NCI-H2171 (cell line): ENCODE results near the gene SPIN1.

ENCODE experiments used
- DNase-seq: peaks from one replicate; lab custom pipeline; 2025; lab: John Stamatoyannopoulos, UW

The SPIN1 gene

DNA sequence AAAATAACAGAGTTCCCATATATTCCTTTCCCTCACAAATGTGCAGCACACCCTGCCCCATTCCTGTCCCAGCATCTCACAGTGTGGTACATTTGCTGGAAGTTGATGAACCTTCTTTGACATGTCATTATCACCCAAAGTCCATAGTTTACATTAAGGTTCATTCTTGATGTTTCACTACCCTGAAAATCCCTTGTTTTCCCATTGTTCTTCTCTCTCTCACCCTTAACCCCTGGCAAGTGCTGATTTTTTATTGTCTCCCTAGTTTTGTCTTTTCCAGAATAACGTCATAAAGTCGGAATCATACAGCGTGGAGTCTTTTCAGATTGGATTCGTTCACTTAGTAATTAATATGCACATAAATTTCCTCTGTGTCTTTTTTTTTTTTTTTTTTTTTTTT lies 48.1 kb downstream of the SPIN1 start:
- DNase-seq = no peak

DNA sequence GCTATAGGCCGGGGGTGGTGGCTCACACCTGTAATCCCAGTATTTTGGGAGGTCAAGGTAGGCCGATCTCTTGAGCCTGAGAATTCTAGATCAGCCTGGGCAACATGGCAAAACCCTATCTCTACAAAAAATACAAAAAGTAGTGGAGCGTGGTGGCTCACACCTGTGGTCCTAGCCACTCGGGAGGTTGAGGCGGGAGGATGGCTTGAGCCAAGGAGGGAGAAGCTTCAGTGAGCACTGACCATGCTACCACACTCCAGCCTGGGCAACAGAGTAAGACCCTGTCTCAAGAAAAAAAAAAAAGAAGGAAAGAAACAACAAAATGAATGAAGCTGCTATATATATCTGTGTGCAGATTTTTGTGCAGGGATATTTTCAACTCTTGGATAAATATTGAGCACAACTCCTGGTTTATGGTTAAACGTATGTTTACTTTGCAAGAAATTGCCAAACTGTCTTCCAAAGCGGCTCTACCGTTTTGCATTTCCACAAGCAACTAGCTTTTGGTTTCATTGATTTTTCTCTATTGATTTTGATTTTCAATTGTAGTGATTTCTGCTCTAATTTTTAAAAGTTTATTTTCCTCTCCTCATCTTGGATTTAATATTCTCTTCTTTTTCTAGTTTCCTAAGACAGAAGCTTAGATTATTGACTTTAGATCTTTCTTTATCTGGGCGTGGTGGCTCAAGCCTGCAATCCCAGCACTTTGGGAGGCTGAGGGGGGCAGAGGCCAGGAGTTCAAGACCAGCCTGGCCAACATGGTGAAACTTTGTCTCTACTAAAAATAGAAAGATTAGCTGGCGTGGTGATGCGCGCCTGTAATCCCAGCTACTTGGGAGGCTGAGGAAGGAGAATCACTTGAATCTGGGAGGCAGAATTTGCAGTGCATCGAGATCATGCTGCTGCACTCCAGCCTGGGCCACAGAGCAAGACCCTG lies 49.2 kb downstream of the SPIN1 start:
- no peak for DNase-seq

DNA sequence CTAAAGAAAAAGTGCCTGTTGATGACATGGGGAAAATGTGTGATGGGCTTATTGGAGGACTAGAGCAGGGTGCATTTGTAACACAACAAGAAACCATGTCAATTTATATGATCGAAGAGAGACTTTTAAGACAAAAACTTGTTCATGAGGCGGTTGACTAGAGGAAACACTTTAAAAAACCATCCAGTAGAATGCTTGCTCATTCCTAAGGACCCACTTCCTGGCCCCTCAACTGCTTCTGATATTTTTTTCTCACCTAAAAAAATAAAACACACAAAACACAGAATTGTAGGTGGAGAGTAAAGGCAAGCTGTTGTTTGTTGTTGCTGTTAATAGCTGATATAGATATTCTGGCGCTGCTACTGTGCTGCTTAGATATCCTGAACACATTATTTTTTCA lies 50.6 kb downstream of the SPIN1 start:
- DNase-seq = no peak

DNA sequence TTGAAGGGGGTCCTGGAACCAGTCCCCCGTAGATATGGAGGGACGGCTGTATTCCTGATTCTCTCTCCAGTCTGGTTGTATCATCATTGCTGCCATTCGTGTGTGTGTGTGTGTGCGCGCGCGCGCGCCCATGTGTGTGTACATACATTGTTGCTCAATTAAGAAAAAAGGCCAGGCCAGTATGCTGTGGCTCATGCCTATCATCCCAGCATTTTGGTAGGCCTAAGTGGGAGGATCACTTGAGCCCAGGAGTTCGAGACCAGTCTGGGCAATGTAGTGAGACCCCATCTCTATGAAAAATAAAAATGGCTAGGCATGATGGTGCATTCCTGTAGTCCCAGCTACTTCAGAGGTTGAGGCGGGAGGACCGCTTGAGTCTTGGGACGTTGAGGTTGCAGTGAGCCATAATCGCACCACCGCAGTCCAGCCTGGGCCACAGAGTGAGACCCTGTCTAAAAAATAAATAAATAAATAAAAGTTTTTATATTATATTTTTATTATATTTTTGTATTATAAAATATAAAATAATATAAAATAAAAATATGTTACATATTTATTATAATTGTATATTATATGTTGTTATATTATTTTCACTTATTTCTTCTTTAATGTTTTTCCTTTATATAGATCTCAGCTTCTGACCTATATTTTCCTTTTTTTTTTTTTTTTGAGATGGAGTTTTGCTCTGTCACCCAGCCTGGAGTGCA lies 53.2 kb downstream of the SPIN1 start:
- no peak for DNase-seq

DNA sequence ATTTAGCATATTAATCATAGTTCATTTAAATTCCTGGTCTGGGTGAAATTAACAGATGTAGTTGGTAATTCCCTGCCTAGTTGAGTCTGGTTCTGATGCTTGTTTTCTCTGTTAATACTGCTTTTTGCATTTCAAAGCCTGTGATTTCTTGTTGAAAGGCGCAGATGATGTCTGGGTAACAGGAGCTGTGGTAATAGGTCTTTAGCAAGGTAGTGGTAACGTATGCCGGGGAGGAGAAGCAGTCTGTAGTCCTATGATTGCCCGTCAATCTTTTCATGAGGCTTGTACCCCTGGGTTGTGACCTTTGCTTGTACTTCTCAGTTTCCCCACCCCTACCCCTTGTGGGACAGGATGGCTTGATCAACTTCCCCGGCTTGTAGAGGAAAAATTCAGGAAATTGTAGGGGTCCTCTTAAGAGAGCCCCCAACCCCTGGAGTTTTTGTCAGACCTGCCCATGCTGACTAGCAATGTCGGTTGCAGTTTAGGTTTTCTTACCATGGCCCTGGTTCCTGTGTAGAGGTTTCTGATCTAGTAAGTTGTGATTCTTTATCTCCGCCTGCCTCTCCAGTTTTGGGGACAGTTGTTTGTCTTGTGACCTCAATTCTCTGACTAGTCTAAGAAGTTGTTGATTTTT lies 55.4 kb downstream of the SPIN1 start:
- DNase-seq = no peak

DNA sequence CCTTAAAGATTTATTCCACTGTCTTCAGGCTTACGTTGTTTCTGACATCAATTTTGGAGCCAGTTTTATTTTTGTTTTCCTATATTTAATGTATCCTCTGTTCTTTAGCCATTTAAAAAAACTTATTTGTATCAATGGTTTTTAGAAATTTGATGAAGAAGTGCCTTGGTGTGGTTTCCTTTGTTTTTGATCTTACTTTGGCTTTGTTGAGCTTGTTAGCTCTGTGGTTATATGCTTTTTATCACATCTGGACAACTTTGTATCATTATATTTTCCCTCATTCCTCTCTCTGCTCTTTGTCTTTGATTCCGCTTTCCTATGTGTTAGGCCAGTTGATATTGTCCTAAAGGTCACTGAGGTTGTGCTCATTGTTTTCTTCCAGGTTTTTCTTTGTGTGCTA lies 58.5 kb downstream of the SPIN1 start:
- no peak for DNase-seq

DNA sequence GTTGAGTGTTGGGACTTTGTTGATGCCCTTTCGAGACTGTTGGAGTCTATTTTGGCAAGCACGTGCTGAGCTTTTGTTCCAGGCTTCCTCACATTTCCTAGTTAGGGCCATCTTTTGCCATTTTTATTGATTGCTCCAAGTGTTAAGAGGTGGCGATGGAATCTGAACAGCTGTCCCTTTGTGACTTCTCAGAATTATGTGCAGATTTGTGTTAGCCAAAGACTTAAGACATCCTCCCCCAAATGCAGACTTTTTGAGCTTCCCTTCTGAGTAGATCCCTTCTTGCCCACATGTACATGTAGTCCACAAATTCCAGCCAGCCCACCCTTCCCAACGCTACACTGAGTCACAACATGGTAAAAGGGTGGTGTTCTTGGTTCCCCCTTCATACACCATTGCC lies 59.2 kb downstream of the SPIN1 start:
- DNase-seq = no peak

DNA sequence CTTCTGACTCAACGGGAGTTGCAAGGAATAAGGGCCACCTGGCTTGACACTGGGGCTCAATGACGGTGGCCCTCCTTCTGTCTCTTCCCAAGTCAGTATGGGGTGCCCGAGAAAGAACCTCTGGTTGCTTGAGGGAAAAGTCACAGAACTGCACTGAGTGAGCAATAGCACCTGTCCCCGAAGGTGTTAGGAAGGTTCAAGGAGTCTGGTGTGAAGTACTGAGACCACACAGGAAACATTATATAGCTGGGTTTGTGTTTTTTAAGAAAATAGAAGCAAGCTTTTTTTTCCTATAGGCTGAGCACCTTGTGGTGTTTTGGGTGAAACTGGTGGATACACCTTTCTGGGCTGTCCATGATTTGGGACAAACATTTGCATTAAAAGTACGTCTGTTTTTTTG lies 62.9 kb downstream of the SPIN1 start:
- DNase-seq = no peak

DNA sequence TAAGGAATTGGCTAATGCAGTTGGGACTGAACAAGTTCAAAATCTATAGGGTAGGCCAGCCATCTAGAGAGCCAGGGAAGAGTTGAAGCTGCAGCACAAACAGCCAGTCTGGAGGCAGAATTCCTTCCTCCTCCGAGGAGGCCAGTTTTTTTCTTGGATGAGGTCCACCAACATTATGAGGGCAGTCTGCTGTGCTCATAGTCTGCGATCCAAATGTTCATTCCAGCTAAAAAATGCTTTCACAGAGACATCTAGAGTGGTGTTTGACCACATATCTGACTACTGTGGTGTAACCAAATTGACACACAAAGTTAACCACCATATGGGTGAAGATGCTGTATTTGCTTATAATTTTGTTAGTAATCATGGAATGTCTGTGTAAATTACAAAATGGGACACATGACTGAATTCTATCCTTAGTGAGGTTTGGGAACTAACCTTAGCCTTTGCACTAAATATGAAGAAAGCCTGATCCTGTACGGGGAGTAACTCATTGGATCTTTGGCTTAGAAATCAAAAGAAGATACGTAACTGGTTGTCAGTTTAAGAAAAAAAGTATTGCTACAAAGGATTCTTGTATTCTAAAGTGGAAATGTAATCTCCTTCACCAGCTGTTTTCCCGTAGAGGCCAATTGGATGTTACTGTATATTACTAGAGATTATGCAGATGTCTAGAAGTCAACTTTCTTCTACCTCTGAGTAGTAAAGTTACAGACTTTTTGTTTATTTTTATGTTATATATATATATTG lies 70.6 kb downstream of the SPIN1 start:
- DNase-seq = no peak

DNA sequence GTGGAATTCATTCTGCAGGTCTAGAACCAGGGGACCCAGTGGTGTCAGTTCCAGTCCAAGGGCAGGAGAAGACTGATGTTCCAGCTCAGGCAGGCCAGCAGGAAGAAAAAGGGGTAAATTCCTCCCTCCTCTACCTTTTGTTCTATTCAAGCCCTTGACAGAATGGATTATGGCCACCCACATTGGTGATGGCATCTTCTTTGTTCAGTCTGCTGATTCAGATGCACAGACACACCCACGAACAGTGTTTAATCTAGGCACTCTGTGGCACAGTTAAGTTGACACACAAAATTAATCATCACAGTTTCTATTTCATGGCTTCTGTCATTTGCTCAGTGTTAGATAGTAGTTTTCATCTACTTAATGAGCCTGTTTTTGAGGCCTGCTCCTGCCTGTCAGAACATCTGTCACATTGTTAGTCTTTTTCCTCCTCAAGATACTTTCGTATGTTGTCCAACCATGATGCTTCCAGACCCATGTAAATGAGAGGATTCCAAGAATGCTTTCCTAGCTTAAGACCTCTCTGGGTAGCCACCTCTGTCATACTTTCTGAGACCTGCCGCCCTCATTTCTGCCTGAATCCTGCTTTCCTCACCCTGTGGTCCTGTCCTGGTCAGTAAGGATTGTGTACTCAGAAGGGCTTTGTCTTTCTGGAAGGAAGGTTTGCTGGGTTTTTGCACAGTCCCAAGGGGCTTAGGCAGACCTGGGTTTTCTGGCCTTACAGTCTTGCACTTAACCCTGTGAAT lies 72.5 kb downstream of the SPIN1 start:
- DNase-seq = no peak

DNA sequence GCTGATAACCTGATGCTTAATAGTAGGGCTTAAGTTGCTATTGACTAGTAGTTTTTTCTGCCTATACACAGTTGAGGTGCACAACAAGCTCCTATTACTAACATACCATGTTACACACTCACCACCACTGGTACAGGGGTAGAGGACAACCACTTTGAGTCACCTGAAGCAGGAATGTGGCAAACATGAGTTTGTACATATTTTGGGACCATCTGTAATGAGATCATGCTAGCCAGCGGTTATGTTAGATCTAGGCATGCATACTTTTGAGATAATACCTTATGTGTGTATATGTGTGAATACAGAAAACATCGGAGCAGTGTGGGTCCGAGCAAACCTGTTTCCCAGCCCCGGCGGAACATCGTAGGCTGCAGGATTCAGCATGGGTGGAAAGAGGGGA lies 73.9 kb downstream of the SPIN1 start:
- no peak for DNase-seq

DNA sequence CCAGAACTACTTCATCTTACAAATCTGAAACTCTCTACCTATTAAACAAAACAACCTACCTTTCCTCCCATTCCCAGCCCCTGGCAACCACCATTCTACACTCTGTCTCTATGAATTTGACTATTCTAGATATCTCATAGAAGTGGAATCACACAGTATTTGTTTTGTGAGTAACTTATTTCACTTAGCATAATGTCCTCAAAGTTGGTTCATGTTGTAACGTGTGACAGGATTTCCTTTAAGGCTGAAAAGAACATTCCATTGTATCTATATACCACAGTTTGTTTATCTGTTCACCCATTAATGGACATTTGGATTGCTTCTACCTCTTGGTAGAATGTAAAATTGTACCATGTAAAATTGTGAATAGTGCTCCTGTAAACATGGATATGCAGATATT lies 76.6 kb downstream of the SPIN1 start:
- DNase-seq = no peak

DNA sequence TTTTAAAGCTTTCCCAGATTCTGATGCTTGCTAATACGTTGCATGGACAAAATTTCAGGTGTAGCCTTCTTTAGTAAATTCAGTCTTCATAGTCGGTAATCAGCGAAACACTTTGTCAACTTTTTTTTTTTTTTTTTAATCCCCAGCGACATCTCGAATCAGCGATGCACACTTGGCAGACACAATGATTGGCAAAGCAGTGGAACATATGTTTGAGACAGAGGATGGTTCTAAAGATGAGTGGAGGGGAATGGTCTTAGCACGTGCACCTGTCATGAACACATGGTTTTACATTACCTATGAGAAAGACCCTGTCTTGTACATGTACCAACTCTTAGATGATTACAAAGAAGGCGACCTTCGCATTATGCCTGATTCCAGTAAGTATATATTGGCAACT lies 80.0 kb downstream of the SPIN1 start:
- peak; percentile 50 for DNase-seq

DNA sequence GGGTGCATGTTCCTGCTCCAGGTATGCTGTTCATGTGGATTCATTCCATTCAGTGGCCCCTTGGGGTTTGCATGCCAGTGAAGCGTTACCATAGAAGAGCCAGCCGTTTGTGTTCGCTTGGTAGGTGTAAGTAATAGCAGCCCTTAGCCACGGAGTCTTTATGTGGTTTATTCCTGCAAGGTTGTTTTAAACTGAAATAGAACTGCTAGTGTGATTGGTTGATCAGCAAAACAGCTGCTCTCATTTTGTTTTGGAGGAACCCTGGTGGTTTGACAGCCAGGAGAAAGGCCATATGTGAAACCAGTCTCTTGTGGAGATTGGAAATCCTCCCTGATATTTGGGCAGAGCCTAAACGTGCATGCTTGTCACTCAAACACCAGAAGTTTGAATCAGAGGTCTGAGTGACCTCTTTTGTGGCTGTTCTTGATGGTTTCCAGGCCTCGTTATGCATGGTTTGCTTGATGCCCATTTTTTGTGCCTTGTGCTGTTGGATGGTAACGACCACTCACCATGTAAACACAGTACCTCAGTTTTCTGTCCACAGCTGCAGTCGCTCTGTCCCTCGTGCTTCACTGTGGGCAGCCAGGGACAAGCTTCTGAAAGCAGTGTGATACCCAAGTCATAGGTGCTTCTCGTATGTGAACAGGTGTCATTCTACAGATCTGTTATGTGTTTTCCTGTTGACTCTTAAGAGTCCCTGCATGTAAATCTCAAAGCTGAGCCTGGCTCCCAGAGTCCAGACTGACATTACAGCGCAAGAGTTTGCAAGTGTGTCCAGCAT lies 88.4 kb downstream of the SPIN1 start:
- peak; percentile 80 for DNase-seq

DNA sequence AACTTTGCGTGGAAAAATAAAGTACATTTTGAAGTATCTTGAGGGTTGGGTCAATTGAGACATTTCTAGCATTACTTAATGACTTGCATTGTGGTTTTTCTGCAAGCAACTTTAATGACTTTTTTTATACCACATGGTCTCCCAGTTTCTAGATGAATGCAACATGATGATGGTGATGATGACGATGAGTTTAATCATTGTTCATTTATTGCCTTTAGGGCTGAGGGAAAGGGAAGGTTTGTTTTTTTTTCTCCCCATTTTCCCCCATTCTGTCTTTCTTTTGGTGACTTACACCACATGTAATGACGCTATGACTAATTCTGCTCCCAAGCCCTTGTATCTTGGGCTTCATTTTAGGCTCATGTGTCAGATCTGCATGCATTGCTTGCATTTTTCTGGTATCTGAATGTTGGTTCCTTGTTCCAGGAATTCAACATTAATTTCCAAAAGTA lies 89.1 kb downstream of the SPIN1 start:
- DNase-seq = no peak

DNA sequence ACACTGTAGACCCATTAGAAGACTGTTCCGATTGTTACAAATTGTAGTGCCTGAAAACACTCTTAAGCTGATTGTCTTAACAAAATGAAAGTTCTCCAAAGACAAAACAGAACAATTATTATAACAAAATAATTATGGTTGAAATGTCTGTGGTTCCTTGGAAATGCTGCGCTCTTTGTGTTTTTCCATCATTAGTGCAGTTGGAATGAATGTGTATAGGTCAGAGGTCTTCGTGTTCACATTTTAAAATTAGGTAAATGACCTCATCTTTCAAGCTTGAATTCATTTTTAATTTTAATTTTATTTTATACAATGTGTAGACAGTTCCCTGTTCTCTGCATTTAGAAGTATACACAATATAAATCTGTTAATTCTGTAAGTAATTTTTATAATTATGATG lies 90.0 kb downstream of the SPIN1 start:
- DNase-seq = no peak

DNA sequence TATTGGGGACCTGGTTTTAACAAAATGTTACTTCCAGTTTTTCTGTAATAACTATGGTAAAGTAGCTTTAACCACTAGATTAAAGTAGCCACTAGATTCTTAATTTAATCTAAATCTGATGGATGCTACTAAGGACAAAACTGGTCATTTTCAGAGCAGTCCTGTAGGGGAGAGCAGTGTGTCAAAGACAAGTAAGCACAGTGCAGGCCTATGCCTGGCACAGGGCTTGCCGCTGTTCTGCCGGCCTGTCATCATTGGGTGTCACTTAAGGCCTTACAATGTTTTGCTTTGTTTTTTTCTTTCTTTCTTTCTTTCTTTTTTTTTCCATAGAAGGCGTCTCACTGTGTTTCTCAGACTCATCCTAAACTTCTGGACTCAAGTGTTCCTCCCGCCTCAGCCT lies 93.7 kb downstream of the SPIN1 start:
- DNase-seq = no peak

DNA sequence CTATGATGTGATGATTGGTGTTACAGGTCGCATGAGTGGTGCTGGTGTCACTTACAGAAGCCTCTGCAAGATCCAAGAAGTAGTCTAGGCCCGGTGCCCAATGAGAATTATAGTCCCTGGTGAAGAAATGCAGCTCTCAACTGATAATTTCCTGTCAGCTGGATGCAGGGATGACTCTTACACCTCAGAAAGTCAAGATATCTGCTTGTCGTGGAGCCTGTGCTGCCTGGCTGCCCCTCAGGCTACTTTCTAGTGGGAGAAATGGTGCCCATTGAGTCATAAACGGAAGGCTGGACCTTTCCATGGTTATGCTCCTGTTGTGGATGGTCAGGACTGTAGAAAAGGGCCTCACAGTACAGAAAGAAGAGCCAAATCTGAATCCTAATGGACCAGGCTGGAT lies 99.9 kb downstream of the SPIN1 start:
- DNase-seq = no peak

DNA sequence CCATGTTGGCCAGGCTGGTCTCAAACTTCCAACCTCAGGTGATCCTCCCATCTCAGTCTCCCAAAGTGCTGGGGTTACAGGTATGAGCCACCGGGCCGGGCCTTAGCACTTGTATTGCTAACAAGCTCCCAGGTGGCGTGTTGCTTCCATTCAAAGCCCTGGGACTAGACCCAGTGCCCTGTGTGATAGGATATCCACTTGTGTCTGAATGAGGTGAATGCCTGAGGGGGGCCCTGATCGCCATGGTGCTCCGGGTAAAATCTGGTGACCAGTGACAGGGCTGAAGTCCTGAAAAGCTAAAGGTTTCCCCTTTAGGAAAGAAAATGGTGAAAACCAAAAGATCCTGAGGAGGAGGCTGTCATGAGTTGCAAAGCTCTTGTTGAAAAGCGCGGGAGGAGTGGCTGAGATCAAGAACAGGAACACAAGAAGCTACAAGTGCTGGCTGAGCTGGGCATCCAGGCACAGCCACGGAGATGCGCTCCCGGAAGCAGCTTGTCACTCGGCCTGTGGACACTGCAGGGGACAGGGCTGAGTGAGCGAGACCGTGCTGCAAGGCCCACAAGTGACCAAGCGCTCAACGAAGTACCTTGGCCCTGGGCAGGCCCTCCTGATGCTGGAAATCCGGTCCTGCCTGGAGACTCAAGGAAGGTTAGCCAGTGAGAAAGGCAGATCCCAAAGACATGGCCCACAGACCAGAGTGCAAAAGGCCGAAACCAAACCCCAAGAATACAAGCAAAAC lies 106.9 kb downstream of the SPIN1 start:
- no peak for DNase-seq

DNA sequence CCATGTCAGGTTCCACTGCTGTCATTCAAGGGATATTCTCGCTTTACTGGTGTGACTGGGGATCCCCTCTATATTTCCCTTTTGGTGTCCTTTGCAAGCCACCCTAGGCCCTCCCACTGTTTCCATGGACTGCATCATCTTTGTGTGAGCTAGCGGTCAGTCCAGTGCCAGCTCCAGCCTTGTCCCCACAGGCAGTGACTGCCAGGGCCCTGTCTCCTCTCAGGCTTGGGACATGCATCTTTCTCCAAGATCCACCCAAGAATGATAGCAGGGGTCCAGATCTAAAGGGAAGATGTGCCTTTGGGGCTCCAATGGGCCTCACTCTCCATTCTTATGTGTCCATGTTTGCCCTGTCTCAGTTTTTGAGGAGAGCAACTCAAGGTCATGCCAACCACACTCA lies 109.0 kb downstream of the SPIN1 start:
- no peak for DNase-seq
